OCI-LY1 (cell line): ENCODE results near the gene TMED6.

Experiments
- H2AFZ ChIP-seq: fragments of 200-600 bp; sonication (generic), shearing (Covaris generic); 2 replicates; pipeline ENCODE4 v1.6.0; 2014; ENCODE audit warnings: antibody characterized with exemption, mild to moderate bottlenecking, low read length
- H3F3A ChIP-seq: fragments of 200-600 bp; sonication (generic), shearing (Covaris generic); 2 replicates; pipeline ENCODE4 v1.6.0; 2014; ENCODE audit warnings: mild to moderate bottlenecking, antibody characterized with exemption, low read length, moderate library complexity; ENCODE audit not compliant: insufficient read depth
- H3K27ac ChIP-seq: fragments of 200-600 bp; sonication (generic); 2 replicates; pipeline ENCODE4 v1.5.1; 2014; ENCODE audit warnings: low read length, mixed run types, mild to moderate bottlenecking, low read depth; ENCODE audit not compliant: poor library complexity, severe bottlenecking
- H3K27me3 ChIP-seq: fragments of 200-600 bp; sonication (generic); 2 replicates; pipeline ENCODE4 v1.6.0; 2014; ENCODE audit warnings: antibody characterized with exemption, mild to moderate bottlenecking, low read length, moderate library complexity; ENCODE audit not compliant: insufficient read depth
- H3K36me3 ChIP-seq: fragments of 200-600 bp; sonication (generic); 2 replicates; pipeline ENCODE4 v1.6.1; 2014; ENCODE audit warnings: mild to moderate bottlenecking, antibody characterized with exemption, low read length, moderate library complexity, mixed read lengths; ENCODE audit not compliant: insufficient read depth
- H3K4me1 ChIP-seq: fragments of 200-600 bp; sonication (generic); 2 replicates; pipeline ENCODE4 v1.5.1; 2014; ENCODE audit warnings: mild to moderate bottlenecking, low read length, moderate library complexity; ENCODE audit not compliant: insufficient read depth, severe bottlenecking
- H3K4me2 ChIP-seq: fragments of 200-600 bp; sonication (generic), shearing (Covaris generic); 2 replicates; pipeline ENCODE4 v1.6.1; 2014; ENCODE audit warnings: low read length
- H3K4me3 ChIP-seq: fragments of 200-600 bp; sonication (generic); 2 replicates; pipeline ENCODE4 v1.5.1; 2014; ENCODE audit warnings: low read length, low read depth, mild to moderate bottlenecking, mixed read lengths; ENCODE audit not compliant: poor library complexity, severe bottlenecking
- H3K79me2 ChIP-seq: fragments of 200-600 bp; shearing (Covaris generic); 2 replicates; pipeline ENCODE4 v1.6.1; 2016; ENCODE audit warnings: mixed run types, low read length, mixed read lengths; ENCODE audit not compliant: insufficient read depth
- H3K9ac ChIP-seq: fragments of 200-600 bp; sonication (generic), shearing (Covaris generic); 2 replicates; pipeline ENCODE4 v1.6.1; 2014; ENCODE audit warnings: mild to moderate bottlenecking, low read length, mixed read lengths
- H3K9me2 ChIP-seq: fragments of 200-600 bp; sonication (generic), shearing (Covaris generic); 2 replicates; pipeline ENCODE4 v1.6.1; 2014; ENCODE audit warnings: low read depth, mild to moderate bottlenecking, low read length, mixed read lengths
- H3K9me3 ChIP-seq: fragments of 200-600 bp; shearing (Covaris generic); 2 replicates; pipeline ENCODE4 v1.6.1; 2014; ENCODE audit warnings: low read length, mixed read lengths
- H4K20me1 ChIP-seq: fragments of 200-600 bp; sonication (generic), shearing (Covaris generic); 2 replicates; pipeline ENCODE4 v1.6.0; 2016; ENCODE audit warnings: mild to moderate bottlenecking, low read length; ENCODE audit not compliant: insufficient read depth
- CTCF ChIP-seq: fragments of 200-600 bp; sonication (generic), shearing (Covaris generic); IDR thresholded peaks from 2 replicates; pipeline ENCODE4 v1.5.1; 2017; ENCODE audit warnings: mild to moderate bottlenecking, antibody characterized with exemption, low read length, moderate library complexity, mixed read lengths
- EZH2 ChIP-seq: fragments of 200-600 bp; sonication (generic), shearing (Covaris generic); IDR thresholded peaks from 2 replicates; pipeline ENCODE4 v1.8.0; 2017; ENCODE audit warnings: borderline replicate concordance, mixed run types, mild to moderate bottlenecking, antibody characterized with exemption, low read length, moderate library complexity, mixed read lengths

Gene TMED6

DNA sequence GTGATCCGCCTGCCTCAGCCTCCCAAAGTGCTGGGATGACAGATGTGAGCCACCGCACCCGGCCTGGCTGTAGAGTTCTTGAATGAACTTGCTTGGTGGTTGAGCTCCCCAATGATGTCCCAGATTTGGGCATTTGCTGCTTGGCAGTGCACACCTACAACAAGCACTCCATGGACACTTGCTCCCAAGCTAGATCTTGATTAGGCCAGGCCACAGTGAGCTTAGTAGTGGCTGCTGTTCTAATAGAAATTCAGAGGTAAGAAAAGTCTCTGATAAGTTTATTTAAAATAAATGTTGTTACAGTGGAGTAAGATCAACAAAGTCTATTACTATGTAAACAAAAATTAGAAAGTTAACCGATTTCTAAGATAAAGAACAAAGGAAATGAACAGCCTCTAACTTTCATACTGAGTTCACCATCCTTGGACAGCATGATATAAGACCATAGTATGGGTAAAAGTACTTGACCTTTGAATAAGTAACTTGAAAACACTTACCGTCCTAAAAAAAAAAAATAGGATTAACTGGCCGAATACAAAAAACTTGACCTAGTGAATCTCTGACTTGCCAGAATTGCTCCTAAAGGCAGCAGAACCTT, 951 bp downstream of the TMED6 start:
- Histone ChIP-seq H3K36me3 (peaks cover 19% of the 10 kb centered on the region), H3K4me2 (no peak overlapping the region), H3K27ac (no peak overlapping the region), H3K9me2 (no peaks in the 10 kb centered on the region), H2AFZ (no peak overlapping the region), H3K27me3 (no peaks in the 10 kb centered on the region), H3F3A (no peaks in the 10 kb centered on the region), H3K4me3 (no peak overlapping the region), H3K79me2 (no peaks in the 10 kb centered on the region), H4K20me1 (no peaks in the 10 kb centered on the region), H3K9ac (no peak overlapping the region), H3K9me3 (no peaks in the 10 kb centered on the region), H3K4me1 (no peaks in the 10 kb centered on the region)
- TF ChIP-seq CTCF (no peak), EZH2 (no peak)

DNA sequence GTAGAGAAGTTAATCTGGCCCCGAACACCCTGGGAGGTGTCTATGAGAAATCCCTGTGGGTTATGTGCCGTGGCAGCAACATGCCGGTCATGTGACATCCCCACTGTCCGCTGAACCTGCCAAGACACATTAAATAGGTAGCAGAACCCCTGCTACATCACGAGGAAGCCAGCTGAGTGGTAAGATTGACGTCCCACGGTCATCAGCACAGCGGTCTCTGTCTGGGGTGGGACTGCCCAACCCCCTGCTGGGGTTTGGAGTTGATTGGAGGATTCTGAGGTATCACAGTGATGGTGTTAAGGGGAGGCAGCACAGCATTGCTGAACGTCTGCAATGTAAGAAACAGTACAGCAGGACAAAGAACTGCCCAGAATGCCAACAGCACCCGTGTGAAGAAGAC, 2.0 kb downstream of the TMED6 start:
- H3K27me3 ChIP-seq, result no peaks in the 10 kb centered on the region
- H3K4me3 ChIP-seq, result no peak overlapping the region
- no peak overlapping the region for H3K27ac ChIP-seq
- no peak for TF ChIP-seq CTCF
- TF ChIP-seq EZH2, result no peak
- no peaks in the 10 kb centered on the region for H3K9me2 ChIP-seq
- no peak overlapping the region for H3K4me2 ChIP-seq
- no peak overlapping the region for H2AFZ ChIP-seq
- no peaks in the 10 kb centered on the region for H3K4me1 ChIP-seq
- no peaks in the 10 kb centered on the region for H3F3A ChIP-seq
- H3K36me3 ChIP-seq, result peaks cover 12% of the 10 kb centered on the region
- H3K9ac ChIP-seq, result no peak overlapping the region
- H4K20me1 ChIP-seq, result no peaks in the 10 kb centered on the region
- no peaks in the 10 kb centered on the region for H3K79me2 ChIP-seq
- no peaks in the 10 kb centered on the region for H3K9me3 ChIP-seq

- Histone ChIP-seq H3F3A (no peaks in the 10 kb centered on the region), H3K4me2 (no peak overlapping the region), H3K79me2 (no peaks in the 10 kb centered on the region), H3K4me3 (no peak overlapping the region), H3K9me3 (no peaks in the 10 kb centered on the region), H3K9me2 (no peaks in the 10 kb centered on the region), H3K36me3 (peaks cover 21% of the 10 kb centered on the region), H3K27me3 (no peaks in the 10 kb centered on the region), H4K20me1 (no peaks in the 10 kb centered on the region), H3K27ac (no peak overlapping the region), H3K9ac (no peak overlapping the region), H2AFZ (no peak overlapping the region), H3K4me1 (no peaks in the 10 kb centered on the region)
- no peak for TF ChIP-seq CTCF
- no peak for TF ChIP-seq EZH2
These were observed 3.4 kb downstream of the TMED6 start for GRCh38 chr16:69348222-69348621.
